ENCODE measurements around the gene MGAT4C. TPM values are rescaled to one million over a fixed set of nuclear protein-coding genes. Genes with fewer than 3 reads are reported as not detected.

MGAT4C gene
- under 0.01 TPM in 1 of 2 replicates, not detected in the other for total RNA-seq

GRCh38 chr12:86256163-86256562 is at the start of gene MGAT4C:
Gene MGAT4C (minus strand): TSS chr12:86256391.

